ENCODE results near the gene RHOC.
"Not testable (repeated sequence)": the region's sequence is repeated elsewhere in the genome, so short reads cannot be mapped to it uniquely, and the experiment has no call there.

RHOC gene

GRCh38 chr1:112721966-112722524, 15.1 kb upstream of the RHOC start:
- Histone ChIP-seq H3F3A (ENCODE audit: insufficient read depth) (no peaks in the 10 kb centered on the region), H3K4me2 (ENCODE audit: low read depth, low read length, poor library complexity, severe bottlenecking) (no peak overlapping the region), H3K27ac (ENCODE audit: low read depth, low read length) (no peak overlapping the region), H3K9me2 (replicated peaks; ENCODE audit: insufficient read depth, low read length) (no peaks in the 10 kb centered on the region), H4K20me1 (ENCODE audit: low read depth, low read length) (no peaks in the 10 kb centered on the region), H3K36me3 (ENCODE audit: low read length) (no peaks in the 10 kb centered on the region), H3K27me3 (ENCODE audit: low read length) (no peaks in the 10 kb centered on the region), H3K79me2 (ENCODE audit: insufficient read depth, low read length) (no peaks in the 10 kb centered on the region), H3K9me3 (ENCODE audit: insufficient read depth, low read length) (no peaks in the 10 kb centered on the region), H2AFZ (ENCODE audit: low read depth, low read length, severe bottlenecking) (no peak overlapping the region), H3K9ac (ENCODE audit: low read length) (no peak overlapping the region), H3K4me3 (ENCODE audit: insufficient read depth, low read length, poor library complexity, severe bottlenecking) (no peak overlapping the region)
- TF ChIP-seq CTCF (IDR thresholded peaks at IDR 0.05; ENCODE audit: insufficient read depth, low read length, poor library complexity, severe bottlenecking) (no peak), EZH2phosphoT487 (conservative IDR thresholded peaks at IDR 0.05; ENCODE audit: low read length) (no peak)

- not testable (repeated sequence) for H3K27me3 ChIP-seq (ENCODE audit: low read length); H3K9me2 ChIP-seq (replicated peaks; ENCODE audit: insufficient read depth, low read length); H3K4me2 ChIP-seq (ENCODE audit: low read depth, low read length, poor library complexity, severe bottlenecking); H3K4me3 ChIP-seq (ENCODE audit: insufficient read depth, low read length, poor library complexity, severe bottlenecking); H3K79me2 ChIP-seq (ENCODE audit: insufficient read depth, low read length); H3K36me3 ChIP-seq (ENCODE audit: low read length); H2AFZ ChIP-seq (ENCODE audit: low read depth, low read length, severe bottlenecking); H3F3A ChIP-seq (ENCODE audit: insufficient read depth); H4K20me1 ChIP-seq (ENCODE audit: low read depth, low read length); H3K27ac ChIP-seq (ENCODE audit: low read depth, low read length); H3K9me3 ChIP-seq (ENCODE audit: insufficient read depth, low read length); H3K9ac ChIP-seq (ENCODE audit: low read length)
Observed at GRCh38 chr1:112721294-112721693, 14.4 kb upstream of the RHOC start.

DNA sequence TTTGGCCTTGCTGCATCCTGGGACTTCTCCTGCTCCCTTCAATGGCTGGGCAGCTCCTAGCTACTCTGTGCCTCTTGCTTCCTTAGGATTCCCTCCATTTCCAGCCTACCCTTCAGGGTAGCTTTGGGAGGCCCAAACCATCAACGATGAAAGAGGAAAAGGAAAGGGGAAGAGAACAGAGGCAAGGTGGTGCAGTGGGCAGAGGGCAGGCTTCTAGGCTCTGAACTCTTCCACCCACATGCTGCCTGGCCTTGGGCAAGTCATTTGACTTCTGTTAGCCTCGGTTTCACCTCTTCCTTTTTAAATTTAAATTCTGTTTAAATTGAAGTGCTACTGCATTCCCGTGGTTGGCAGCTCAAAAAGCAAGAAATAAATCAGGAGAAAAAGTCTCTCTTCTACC, 13.9 kb upstream of the RHOC start:
- Histone ChIP-seq H3K9me3 (ENCODE audit: insufficient read depth, low read length) (no peaks in the 10 kb centered on the region), H3K4me3 (ENCODE audit: insufficient read depth, low read length, poor library complexity, severe bottlenecking) (no peak overlapping the region), H4K20me1 (ENCODE audit: low read depth, low read length) (no peaks in the 10 kb centered on the region), H3K4me2 (ENCODE audit: low read depth, low read length, poor library complexity, severe bottlenecking) (no peak overlapping the region), H2AFZ (ENCODE audit: low read depth, low read length, severe bottlenecking) (no peak overlapping the region), H3F3A (ENCODE audit: insufficient read depth) (no peaks in the 10 kb centered on the region), H3K79me2 (ENCODE audit: insufficient read depth, low read length) (no peaks in the 10 kb centered on the region), H3K27me3 (ENCODE audit: low read length) (no peaks in the 10 kb centered on the region), H3K9ac (ENCODE audit: low read length) (no peak overlapping the region), H3K9me2 (replicated peaks; ENCODE audit: insufficient read depth, low read length) (no peaks in the 10 kb centered on the region), H3K27ac (ENCODE audit: low read depth, low read length) (no peak overlapping the region), H3K36me3 (ENCODE audit: low read length) (no peaks in the 10 kb centered on the region)
- TF ChIP-seq EZH2phosphoT487 (conservative IDR thresholded peaks at IDR 0.05; ENCODE audit: low read length) (no peak), CTCF (IDR thresholded peaks at IDR 0.05; ENCODE audit: insufficient read depth, low read length, poor library complexity, severe bottlenecking) (no peak)

GRCh38 chr1:112719706-112720105, 12.8 kb upstream of the RHOC start:
- no peaks in the 10 kb centered on the region for H3K27me3 ChIP-seq (ENCODE audit: low read length)
- H4K20me1 ChIP-seq (ENCODE audit: low read depth, low read length): no peaks in the 10 kb centered on the region
- H3K9me2 ChIP-seq (replicated peaks; ENCODE audit: insufficient read depth, low read length): no peaks in the 10 kb centered on the region
- no peak for TF ChIP-seq EZH2phosphoT487 (conservative IDR thresholded peaks at IDR 0.05; ENCODE audit: low read length)
- no peak for TF ChIP-seq CTCF (IDR thresholded peaks at IDR 0.05; ENCODE audit: insufficient read depth, low read length, poor library complexity, severe bottlenecking)
- H3K9ac ChIP-seq (ENCODE audit: low read length): no peak overlapping the region
- H3K9me3 ChIP-seq (ENCODE audit: insufficient read depth, low read length): no peaks in the 10 kb centered on the region
- no peak overlapping the region for H3K27ac ChIP-seq (ENCODE audit: low read depth, low read length)
- no peak overlapping the region for H3K4me3 ChIP-seq (ENCODE audit: insufficient read depth, low read length, poor library complexity, severe bottlenecking)
- H3K79me2 ChIP-seq (ENCODE audit: insufficient read depth, low read length): no peaks in the 10 kb centered on the region
- H3F3A ChIP-seq (ENCODE audit: insufficient read depth): no peaks in the 10 kb centered on the region
- H2AFZ ChIP-seq (ENCODE audit: low read depth, low read length, severe bottlenecking): no peak overlapping the region
- H3K4me2 ChIP-seq (ENCODE audit: low read depth, low read length, poor library complexity, severe bottlenecking): no peak overlapping the region
- no peaks in the 10 kb centered on the region for H3K36me3 ChIP-seq (ENCODE audit: low read length)

Measured in SU-DHL-6 (cell line).